Trophoblast cell (in vitro differentiated cells and primary cell): Measurements from ENCODE around the gene CDR2L.
A peak's percentile ranks its signal among the peaks of the same experiment; 100 is the strongest.
"Not testable (repeated sequence)": the region's sequence is repeated elsewhere in the genome, so short reads cannot be mapped to it uniquely, and the experiment has no call there.

Source experiments
- DNase-seq, 2 donors: peaks; one replicate each; pipeline ENCODE4 v3.0.0-alpha.2; 2016
- H2AFZ ChIP-seq: 2 replicates; pipeline ENCODE4 v1.6.1; 2013; ENCODE audit warnings: low read length, moderate library complexity, mild to moderate bottlenecking; ENCODE audit not compliant: insufficient read depth, poor library complexity
- H2AK5ac ChIP-seq: 2 replicates; pipeline ENCODE4 v1.6.1; 2013; ENCODE audit warnings: mild to moderate bottlenecking, low read length
- H2BK120ac ChIP-seq: 2 replicates; pipeline ENCODE4 v1.6.1; 2013; ENCODE audit warnings: low read length, mild to moderate bottlenecking, moderate library complexity; ENCODE audit not compliant: insufficient read depth, poor library complexity
- H2BK12ac ChIP-seq: 2 replicates; pipeline ENCODE4 v1.6.1; 2013; ENCODE audit warnings: mild to moderate bottlenecking, low read length, moderate library complexity
- H2BK5ac ChIP-seq: 2 replicates; pipeline ENCODE4 v1.6.1; 2013; ENCODE audit warnings: low read length, low read depth, moderate library complexity, mild to moderate bottlenecking; ENCODE audit not compliant: poor library complexity
- H3K14ac ChIP-seq: 2 replicates; pipeline ENCODE4 v1.6.1; 2013; ENCODE audit warnings: mild to moderate bottlenecking, low read length
- H3K18ac ChIP-seq: 2 replicates; pipeline ENCODE4 v1.6.1; 2013; ENCODE audit warnings: mild to moderate bottlenecking, low read length
- H3K23ac ChIP-seq: 2 replicates; pipeline ENCODE4 v1.6.1; 2013; ENCODE audit warnings: low read length
- H3K27ac ChIP-seq: 2 replicates; pipeline ENCODE4 v1.5.1; 2013; ENCODE audit warnings: low read depth, mild to moderate bottlenecking, inconsistent platforms, low read length, moderate library complexity
- H3K27me3 ChIP-seq: 2 replicates; pipeline ENCODE4 v1.6.1; 2013; ENCODE audit warnings: inconsistent platforms, mild to moderate bottlenecking, low read length, moderate library complexity; ENCODE audit not compliant: insufficient read depth
- H3K36me3 ChIP-seq, 2 experiments: 1 replicate in 1 of 2; 2 replicates in 1 of 2; pipeline ENCODE4 v1.6.1; 2013; ENCODE audit warnings: low read length in 2 of 2, mild to moderate bottlenecking in 2 of 2, moderate library complexity in 1 of 2; ENCODE audit not compliant: insufficient read depth in 2 of 2, control insufficient read depth in 1 of 2
- H3K4ac ChIP-seq: 2 replicates; pipeline ENCODE4 v1.6.1; 2013; ENCODE audit warnings: low read depth, mild to moderate bottlenecking, low read length, moderate library complexity
- H3K4me1 ChIP-seq, 2 experiments: 1 replicate in 1 of 2; 2 replicates in 1 of 2; pipeline ENCODE4 v1.6.1; 2013; ENCODE audit warnings: low read length in 2 of 2, mild to moderate bottlenecking in 2 of 2, moderate library complexity in 1 of 2; ENCODE audit not compliant: insufficient read depth in 2 of 2, control insufficient read depth in 1 of 2
- H3K4me2 ChIP-seq: 2 replicates; pipeline ENCODE4 v1.6.1; 2013; ENCODE audit warnings: inconsistent platforms, mild to moderate bottlenecking, low read length, moderate library complexity
- H3K4me3 ChIP-seq: 2 replicates; pipeline ENCODE4 v1.5.1; 2013; ENCODE audit warnings: mild to moderate bottlenecking, low read depth, low read length, inconsistent platforms
- H3K79me1 ChIP-seq: one replicate; pipeline ENCODE4 v1.6.1; 2013; ENCODE audit warnings: low read length
- H3K79me2 ChIP-seq: 2 replicates; pipeline ENCODE4 v1.6.1; 2013; ENCODE audit warnings: low read length, mild to moderate bottlenecking; ENCODE audit not compliant: control insufficient read depth, insufficient read depth, poor library complexity
- H3K9ac ChIP-seq: 2 replicates; pipeline ENCODE4 v1.6.1; 2013; ENCODE audit warnings: mild to moderate bottlenecking, low read length
- H3K9me3 ChIP-seq: 2 replicates; pipeline ENCODE4 v1.6.1; 2013; ENCODE audit warnings: low read depth, mild to moderate bottlenecking, control low read depth, inconsistent platforms, low read length; ENCODE audit not compliant: insufficient read depth
- H4K12ac ChIP-seq: 2 replicates; pipeline ENCODE4 v1.6.1; 2013; ENCODE audit warnings: low read depth, mild to moderate bottlenecking, low read length, moderate library complexity
- H4K8ac ChIP-seq: 2 replicates; pipeline ENCODE4 v1.6.1; 2013; ENCODE audit warnings: low read depth, mild to moderate bottlenecking, low read length, moderate library complexity
- H4K91ac ChIP-seq: one replicate; pipeline ENCODE4 v1.6.1; 2013; ENCODE audit warnings: low read depth, mild to moderate bottlenecking, low read length, moderate library complexity
- WGBS: extraction: QIAGEN DNeasy Blood & Tissue Kit; methylation state at CpG from one replicate; pipeline ENCODE4 v1.1.7; 2013; ENCODE audit warnings: missing lambda C conversion rate; ENCODE audit not compliant: insufficient read length, insufficient coverage; ENCODE audit errors: extremely low coverage; 5-methylcytosine and 5-hydroxymethylcytosine counted together

Gene CDR2L

DNA sequence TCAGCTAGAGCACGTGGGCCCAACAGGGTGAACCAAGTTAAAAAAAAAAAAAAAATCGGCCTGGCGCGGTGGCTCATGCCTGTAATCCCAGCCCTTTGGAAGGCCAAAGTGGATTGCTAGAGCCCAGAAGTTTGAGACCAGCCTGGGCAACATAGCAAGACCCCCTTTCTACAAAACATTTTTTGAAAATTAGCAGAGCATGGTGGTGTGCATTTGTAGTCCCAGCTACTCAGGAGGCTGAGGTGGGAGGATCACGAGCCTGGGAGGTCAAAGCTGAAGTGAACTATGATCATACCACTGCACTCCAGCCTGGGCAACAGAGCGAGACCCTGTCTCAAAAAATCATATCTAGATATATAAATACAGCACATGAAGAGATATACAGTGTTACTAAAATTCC is 18.7 kb downstream of the CDR2L start:
- not testable (repeated sequence) for H2AFZ ChIP-seq, H3K4me2 ChIP-seq, H3K23ac ChIP-seq, H3K4me3 ChIP-seq, H3K79me1 ChIP-seq, H2AK5ac ChIP-seq, H3K4ac ChIP-seq, H4K12ac ChIP-seq, H2BK120ac ChIP-seq, H4K8ac ChIP-seq, H3K27ac ChIP-seq, H3K79me2 ChIP-seq, H2BK5ac ChIP-seq, H2BK12ac ChIP-seq, H3K9ac ChIP-seq, H3K27me3 ChIP-seq, DNase-seq, H3K9me3 ChIP-seq, H3K14ac ChIP-seq, H4K91ac ChIP-seq, H3K18ac ChIP-seq
- Histone ChIP-seq H3K4me1 (peaks cover 6 to 10% of the 10 kb centered on the region in 2 experiments), H3K36me3 (peaks cover 31 to 37% of the 10 kb centered on the region in 2 experiments)
- no CpG with 5 or more reads among the region's 6 CpGs for WGBS

DNA sequence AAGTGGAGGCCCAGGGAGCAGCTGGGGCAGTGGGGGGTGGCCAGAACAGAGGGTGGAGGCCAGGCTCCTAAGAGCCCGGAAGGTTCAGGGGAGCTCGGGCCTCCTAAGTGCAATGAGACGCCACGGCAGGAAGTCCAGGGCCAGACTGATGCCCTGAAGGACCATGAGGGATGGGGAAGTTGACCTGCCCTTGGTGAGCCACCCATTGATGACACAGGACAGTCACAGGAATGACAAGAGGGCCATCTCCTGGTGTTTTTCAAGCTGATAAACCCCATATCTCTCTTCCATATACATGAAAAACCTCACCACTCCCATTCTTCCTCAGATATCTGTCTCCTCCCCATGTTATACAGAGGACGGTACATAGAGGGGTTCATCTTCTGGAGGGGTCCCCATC is 19.2 kb downstream of the CDR2L start:
- Histone ChIP-seq H3K79me2 (no peaks in the 10 kb centered on the region), H3K27me3 (no peaks in the 10 kb centered on the region), H3K18ac (no peak overlapping the region), H3K9ac (no peak overlapping the region), H4K12ac (no peak overlapping the region), H2BK12ac (no peak overlapping the region), H2BK5ac (no peak overlapping the region), H3K36me3 (peaks cover 26 to 31% of the 10 kb centered on the region in 2 experiments), H4K8ac (no peak overlapping the region), H3K14ac (no peak overlapping the region), H4K91ac (no peak overlapping the region), H3K27ac (no peak overlapping the region), H3K4me2 (no peak overlapping the region), H3K4me3 (no peak overlapping the region), H3K79me1 (no peaks in the 10 kb centered on the region), H2AFZ (no peak overlapping the region), H2AK5ac (no peak overlapping the region), H3K4me1 (peaks cover 8 to 14% of the 10 kb centered on the region in 2 experiments), H2BK120ac (no peak overlapping the region), H3K9me3 (no peaks in the 10 kb centered on the region), H3K23ac (no peak overlapping the region), H3K4ac (no peak overlapping the region)
- DNase-seq: peak in 1 of 2 donors; percentile 21
- WGBS: no CpG with 5 or more reads among the region's 5 CpGs

- no peak overlapping the region for H4K12ac ChIP-seq
- H2BK5ac ChIP-seq: no peak overlapping the region
- peaks cover 12 to 15% of the 10 kb centered on the region in 2 experiments for H3K36me3 ChIP-seq
- H2BK120ac ChIP-seq: no peak overlapping the region
- H3K4me1 ChIP-seq: peaks cover 13 to 20% of the 10 kb centered on the region in 2 experiments
- no peak overlapping the region for H3K4me2 ChIP-seq
- no peak overlapping the region for H3K18ac ChIP-seq
- peaks cover 5% of the 10 kb centered on the region for H3K79me2 ChIP-seq
- no peak overlapping the region for H2AFZ ChIP-seq
- H3K4me3 ChIP-seq: no peak overlapping the region
- H3K4ac ChIP-seq: no peak overlapping the region
- H3K27me3 ChIP-seq: no peaks in the 10 kb centered on the region
- no peaks in the 10 kb centered on the region for H3K9me3 ChIP-seq
- H4K8ac ChIP-seq: no peak overlapping the region
- H3K23ac ChIP-seq: no peak overlapping the region
- no peak overlapping the region for H3K14ac ChIP-seq
- no peak overlapping the region for H4K91ac ChIP-seq
- no peak overlapping the region for H2AK5ac ChIP-seq
- H3K27ac ChIP-seq: no peak overlapping the region
- no peak overlapping the region for H2BK12ac ChIP-seq
- WGBS: no CpG with 5 or more reads among the region's 6 CpGs
- H3K79me1 ChIP-seq: peaks cover 12% of the 10 kb centered on the region
- DNase-seq: no peak
- no peak overlapping the region for H3K9ac ChIP-seq
These were observed 20.9 kb downstream of the CDR2L start for GRCh38 chr17:75008373-75008772.

DNA sequence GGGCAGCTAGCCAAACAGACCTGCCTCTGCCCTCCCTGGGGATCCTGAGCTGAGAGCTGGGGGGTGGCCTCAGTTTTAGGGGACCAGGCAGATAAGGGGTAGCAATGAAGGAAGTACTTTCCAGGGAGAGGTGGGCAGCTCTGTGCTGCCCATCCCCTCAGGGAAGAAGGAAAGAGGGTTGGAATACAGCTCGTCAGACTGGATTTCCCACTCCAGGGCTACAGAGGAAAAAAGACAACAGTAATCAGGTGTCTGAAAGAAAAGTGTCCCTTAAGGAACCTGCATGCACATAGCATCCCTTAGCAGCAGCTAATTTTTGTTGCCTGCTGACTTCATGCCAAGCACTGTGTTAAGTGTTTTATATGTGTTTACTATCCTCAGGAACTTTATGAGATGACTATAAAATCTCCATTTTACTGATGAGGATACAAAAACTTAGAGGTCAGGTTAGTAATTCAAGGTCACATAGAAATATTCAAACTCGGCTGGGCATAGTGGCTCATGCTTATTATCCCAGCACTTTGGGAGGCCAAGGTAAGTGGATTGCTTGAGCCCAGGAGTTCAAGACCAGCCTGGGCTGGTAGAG is 21.8 kb downstream of the CDR2L start:
- Histone ChIP-seq H3K4me2 (peak overlapping the region; percentile 33), H3K4me3 (no peak overlapping the region), H4K12ac (no peak overlapping the region), H4K8ac (no peak overlapping the region), H3K27me3 (no peaks in the 10 kb centered on the region), H3K18ac (no peak overlapping the region), H3K36me3 (peaks cover 5 to 7% of the 10 kb centered on the region in 2 experiments), H3K79me1 (peaks cover 12% of the 10 kb centered on the region), H2AK5ac (no peak overlapping the region), H3K79me2 (peaks cover 5% of the 10 kb centered on the region), H3K14ac (no peak overlapping the region), H4K91ac (no peak overlapping the region), H2BK5ac (no peak overlapping the region), H2BK12ac (no peak overlapping the region), H3K9me3 (no peaks in the 10 kb centered on the region), H3K9ac (no peak overlapping the region), H2AFZ (no peak overlapping the region), H3K23ac (no peak overlapping the region), H3K4ac (no peak overlapping the region), H3K4me1 (peaks cover 15 to 23% of the 10 kb centered on the region in 2 experiments), H3K27ac (peak overlapping the region; percentile 35), H2BK120ac (no peak overlapping the region)
- peak in 1 of 2 donors; percentile 72 for DNase-seq
- WGBS: no CpG with 5 or more reads among the region's 2 CpGs
